IPS DF 6.9 (cell line): ENCODE results near the gene KY.

ENCODE experiments used
- DNase-seq: peaks from one replicate; pipeline ENCODE4 v3.0.0-alpha.2; 2013; ENCODE audit warnings: low read depth, low spot score
- H3K27ac ChIP-seq: one replicate; pipeline ENCODE4 v1.5.1; 2013; ENCODE audit warnings: low read length, control low read depth
- H3K27me3 ChIP-seq: 2 replicates; pipeline ENCODE4 v1.6.1; 2013; ENCODE audit warnings: mild to moderate bottlenecking, low read length; ENCODE audit not compliant: control insufficient read depth, insufficient read depth
- H3K36me3 ChIP-seq: 2 replicates; pipeline ENCODE4 v1.6.1; 2013; ENCODE audit warnings: low read length; ENCODE audit not compliant: control insufficient read depth, insufficient read depth
- H3K4me1 ChIP-seq: 2 replicates; pipeline ENCODE4 v1.6.1; 2013; ENCODE audit warnings: low read length; ENCODE audit not compliant: control insufficient read depth, insufficient read depth
- H3K4me3 ChIP-seq: 2 replicates; pipeline ENCODE4 v1.5.1; 2013; ENCODE audit warnings: mild to moderate bottlenecking, low read length
- H3K9me3 ChIP-seq: 2 replicates; pipeline ENCODE4 v1.6.1; 2013; ENCODE audit warnings: low read length, inconsistent platforms; ENCODE audit not compliant: control insufficient read depth, insufficient read depth
- WGBS: extraction: QIAGEN DNeasy Blood & Tissue Kit; methylation state at CpG from one replicate; pipeline ENCODE4 v1.1.7; 2013; ENCODE audit warnings: mixed read lengths, missing lambda C conversion rate; ENCODE audit not compliant: insufficient read length, insufficient coverage; 5-methylcytosine and 5-hydroxymethylcytosine counted together

Gene KY

GRCh38 chr3:134656211-134656800 is 5.5 kb upstream of the KY start:
- Histone ChIP-seq H3K27me3 (peaks cover 34% of the 10 kb centered on the region), H3K36me3 (no peaks in the 10 kb centered on the region), H3K9me3 (no peaks in the 10 kb centered on the region), H3K4me1 (no peaks in the 10 kb centered on the region), H3K4me3 (no peak overlapping the region), H3K27ac (no peak overlapping the region)
- DNase-seq: no peak
- no CpG with 5 or more reads among the region's 7 CpGs for WGBS

DNA sequence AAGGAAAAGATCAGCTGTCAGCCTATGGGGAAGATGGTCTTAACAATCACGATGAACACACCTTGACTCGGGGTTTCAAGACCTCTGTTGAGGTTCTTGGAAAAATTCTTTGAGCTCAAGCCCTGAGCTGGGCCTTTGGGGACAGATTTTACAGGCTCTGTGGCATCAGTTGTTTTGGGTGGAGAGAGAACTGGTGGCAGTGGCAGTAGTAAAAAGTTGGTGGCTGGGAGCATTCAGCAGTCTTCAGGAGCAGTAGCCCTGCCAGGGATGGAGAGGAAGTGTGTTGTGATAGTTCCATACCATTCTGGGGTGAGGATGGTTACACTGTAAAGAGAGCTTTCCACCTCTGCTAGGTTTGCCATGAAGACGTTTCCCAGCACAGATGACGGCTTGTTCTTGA is 4.9 kb upstream of the KY start:
- H3K4me1 ChIP-seq: no peaks in the 10 kb centered on the region

DNA sequence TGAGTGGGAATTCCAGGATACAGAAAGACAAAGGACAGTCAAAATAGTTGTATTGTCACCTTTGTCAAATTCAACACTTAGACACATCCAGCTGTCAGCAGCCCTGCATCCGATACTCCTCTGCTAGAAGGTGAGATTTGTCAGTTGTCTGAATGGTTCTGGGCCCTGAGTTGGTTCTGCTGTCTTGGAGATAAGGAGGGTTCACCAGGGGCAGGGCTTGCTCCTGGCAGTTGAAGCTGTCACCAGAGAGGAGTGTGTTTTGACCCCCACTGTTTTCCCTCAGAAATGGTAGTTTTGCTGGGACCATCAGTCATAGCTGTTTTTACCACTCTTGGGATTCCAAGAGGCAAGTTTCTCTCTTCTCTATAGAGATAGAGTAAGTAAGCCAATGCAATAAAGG is 3.2 kb upstream of the KY start:
- H3K27me3 ChIP-seq: peaks cover 56% of the 10 kb centered on the region

More for the DNA sequence above, 4.9 kb upstream of the KY start:
- DNase-seq: no peak
- Histone ChIP-seq H3K27ac (no peak overlapping the region), H3K9me3 (no peaks in the 10 kb centered on the region), H3K36me3 (no peaks in the 10 kb centered on the region), H3K4me3 (no peak overlapping the region), H3K27me3 (peaks cover 40% of the 10 kb centered on the region)
- WGBS: no CpG with 5 or more reads among the region's 4 CpGs

DNA sequence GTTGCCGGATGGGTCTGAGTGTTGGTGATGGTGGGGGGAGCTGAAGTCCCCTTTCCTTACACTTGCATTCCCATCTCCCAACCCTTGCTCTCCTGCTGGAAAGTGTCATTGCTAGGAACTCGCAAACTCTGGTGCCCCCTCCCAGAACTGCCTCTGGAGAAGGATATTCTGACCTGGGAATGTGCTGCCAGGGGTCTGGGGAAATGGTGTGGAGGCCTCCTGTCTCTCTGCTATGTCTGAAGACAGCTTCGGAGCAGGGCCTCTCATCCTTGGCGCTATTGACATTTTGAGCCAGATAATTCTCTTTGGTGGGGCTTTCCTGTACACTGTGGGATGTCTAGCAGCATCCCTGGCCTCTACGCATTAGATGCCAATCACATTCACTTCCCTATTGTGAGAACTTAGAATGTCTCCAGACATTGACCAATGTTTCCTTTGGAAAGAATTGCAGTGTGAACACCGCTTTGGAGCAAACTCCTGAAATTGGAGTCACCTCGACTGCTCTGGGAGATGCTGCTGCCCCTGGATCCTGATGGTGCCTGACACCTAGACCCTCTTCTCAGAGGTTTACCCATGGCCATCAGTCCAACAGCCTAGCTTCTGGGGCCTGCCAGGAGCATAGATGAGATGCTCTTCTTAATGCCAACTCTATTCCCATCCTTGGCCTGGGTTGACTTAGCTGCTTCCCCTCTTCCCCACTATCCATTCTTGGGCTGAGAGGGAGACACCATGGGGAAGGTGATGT is 2.2 kb upstream of the KY start:
- no peak overlapping the region for H3K4me3 ChIP-seq
- no peaks in the 10 kb centered on the region for H3K36me3 ChIP-seq
- H3K27ac ChIP-seq: no peak overlapping the region
- H3K4me1 ChIP-seq: no peaks in the 10 kb centered on the region
- no CpG with 5 or more reads among the region's 7 CpGs for WGBS
- H3K9me3 ChIP-seq: no peaks in the 10 kb centered on the region
- no peak for DNase-seq
- H3K27me3 ChIP-seq: peaks cover 65% of the 10 kb centered on the region

More for the DNA sequence above, 3.2 kb upstream of the KY start:
- Histone ChIP-seq H3K9me3 (no peaks in the 10 kb centered on the region), H3K4me1 (no peaks in the 10 kb centered on the region), H3K36me3 (no peaks in the 10 kb centered on the region), H3K27ac (no peak overlapping the region), H3K4me3 (no peak overlapping the region)
- DNase-seq: no peak
- WGBS: no CpG with 5 or more reads among the region's 1 CpG

DNA sequence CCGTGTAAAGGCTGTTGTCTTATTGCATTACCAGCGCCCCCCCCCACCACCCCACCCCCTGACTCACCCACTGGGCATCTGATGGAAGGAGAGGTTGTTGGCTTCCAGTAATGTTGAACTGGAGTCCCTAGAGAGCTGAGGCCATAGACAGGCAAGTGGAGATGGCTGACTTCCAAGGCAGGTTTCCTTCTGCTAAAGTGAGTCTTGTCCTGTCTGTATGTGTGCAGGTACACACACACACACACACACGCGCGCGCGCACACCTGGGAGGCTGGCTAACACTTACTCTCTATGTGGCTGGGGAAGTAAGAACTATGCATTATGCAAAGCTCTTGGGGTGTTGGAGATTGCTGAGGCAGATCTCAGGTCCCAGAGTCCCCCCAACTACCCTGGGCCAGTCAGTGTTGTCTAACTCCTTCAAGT is 1.6 kb upstream of the KY start:
- Histone ChIP-seq H3K27me3 (peaks cover 68% of the 10 kb centered on the region), H3K9me3 (no peaks in the 10 kb centered on the region), H3K4me1 (no peaks in the 10 kb centered on the region), H3K36me3 (no peaks in the 10 kb centered on the region), H3K27ac (no peak overlapping the region), H3K4me3 (no peak overlapping the region)
- WGBS: no CpG with 5 or more reads among the region's 7 CpGs
- DNase-seq: no peak

DNA sequence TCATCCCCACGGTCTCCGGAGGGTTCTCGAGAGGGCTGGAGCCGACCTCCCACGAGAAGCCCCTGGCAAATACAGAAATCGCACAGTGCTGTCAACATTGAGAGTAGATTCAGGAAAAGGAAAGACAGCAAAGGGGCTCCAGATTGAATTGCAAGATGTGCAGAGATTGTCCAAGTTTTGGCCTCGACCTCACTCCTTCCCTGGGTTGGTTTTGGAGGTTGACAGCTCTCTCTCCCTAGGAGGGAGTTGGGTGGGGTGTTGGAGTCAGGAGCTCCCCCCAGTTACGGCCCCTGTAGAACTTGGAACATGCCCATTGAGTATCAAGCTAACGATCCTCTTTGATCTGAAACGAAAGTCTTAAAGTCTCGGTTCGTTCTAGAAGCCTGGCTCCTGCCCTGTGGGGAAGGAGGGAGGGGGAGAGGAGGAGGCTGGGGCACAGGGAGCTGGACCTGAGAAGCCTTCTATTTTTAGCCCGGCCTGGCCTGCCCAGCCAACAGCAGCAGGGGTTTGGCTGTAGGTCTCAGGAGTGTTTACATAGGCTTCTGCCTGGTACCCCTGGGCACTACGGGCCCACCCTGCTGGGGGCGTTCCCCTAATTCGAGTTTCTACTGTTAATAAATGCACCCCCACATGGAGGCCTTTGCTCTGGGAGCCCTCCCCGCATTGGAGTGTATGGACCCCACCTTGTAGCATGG is 672 bp upstream of the KY start:
- no peaks in the 10 kb centered on the region for H3K9me3 ChIP-seq
- H3K4me1 ChIP-seq: no peaks in the 10 kb centered on the region
- no CpG with 5 or more reads among the region's 17 CpGs for WGBS
- no peaks in the 10 kb centered on the region for H3K36me3 ChIP-seq
- H3K27ac ChIP-seq: no peak overlapping the region
- H3K27me3 ChIP-seq: peaks cover 68% of the 10 kb centered on the region
- DNase-seq: no peak
- no peak overlapping the region; the same call in 1 of the 2 replicates for H3K4me3 ChIP-seq

DNA sequence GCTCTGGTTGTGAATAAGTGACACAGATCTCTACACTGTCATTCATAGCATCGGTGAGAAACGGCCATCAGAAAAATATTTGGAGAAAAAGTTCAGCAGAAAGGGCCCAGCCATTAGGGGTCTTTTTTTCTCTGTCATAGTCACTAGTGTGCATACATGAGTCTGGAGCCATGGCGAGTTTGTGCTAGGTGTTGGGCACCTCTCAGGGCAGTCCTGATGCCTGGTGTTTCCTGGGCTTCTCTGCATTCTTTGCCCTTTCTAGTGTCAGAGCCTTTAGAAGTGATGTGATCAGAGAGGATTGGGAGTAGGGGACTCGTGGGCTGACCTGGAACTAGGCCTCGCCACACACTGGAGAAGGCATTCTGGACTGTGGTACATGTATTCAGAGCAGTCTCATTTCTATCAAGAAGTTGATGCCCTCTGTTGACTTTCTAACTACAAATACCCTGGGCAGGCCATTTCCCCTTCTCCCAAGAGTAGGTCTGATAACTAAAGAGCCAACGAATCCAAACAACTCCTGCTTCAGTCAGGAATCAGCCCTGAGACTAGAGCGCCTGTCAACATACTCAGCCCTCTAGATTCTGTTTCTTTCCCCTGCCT is 1.6 kb downstream of the KY start:
- Histone ChIP-seq H3K4me1 (no peaks in the 10 kb centered on the region), H3K27ac (no peak overlapping the region), H3K9me3 (no peaks in the 10 kb centered on the region), H3K36me3 (no peaks in the 10 kb centered on the region), H3K4me3 (no peak overlapping the region), H3K27me3 (peaks cover 60% of the 10 kb centered on the region)
- no CpG with 5 or more reads among the region's 7 CpGs for WGBS
- DNase-seq: no peak

DNA sequence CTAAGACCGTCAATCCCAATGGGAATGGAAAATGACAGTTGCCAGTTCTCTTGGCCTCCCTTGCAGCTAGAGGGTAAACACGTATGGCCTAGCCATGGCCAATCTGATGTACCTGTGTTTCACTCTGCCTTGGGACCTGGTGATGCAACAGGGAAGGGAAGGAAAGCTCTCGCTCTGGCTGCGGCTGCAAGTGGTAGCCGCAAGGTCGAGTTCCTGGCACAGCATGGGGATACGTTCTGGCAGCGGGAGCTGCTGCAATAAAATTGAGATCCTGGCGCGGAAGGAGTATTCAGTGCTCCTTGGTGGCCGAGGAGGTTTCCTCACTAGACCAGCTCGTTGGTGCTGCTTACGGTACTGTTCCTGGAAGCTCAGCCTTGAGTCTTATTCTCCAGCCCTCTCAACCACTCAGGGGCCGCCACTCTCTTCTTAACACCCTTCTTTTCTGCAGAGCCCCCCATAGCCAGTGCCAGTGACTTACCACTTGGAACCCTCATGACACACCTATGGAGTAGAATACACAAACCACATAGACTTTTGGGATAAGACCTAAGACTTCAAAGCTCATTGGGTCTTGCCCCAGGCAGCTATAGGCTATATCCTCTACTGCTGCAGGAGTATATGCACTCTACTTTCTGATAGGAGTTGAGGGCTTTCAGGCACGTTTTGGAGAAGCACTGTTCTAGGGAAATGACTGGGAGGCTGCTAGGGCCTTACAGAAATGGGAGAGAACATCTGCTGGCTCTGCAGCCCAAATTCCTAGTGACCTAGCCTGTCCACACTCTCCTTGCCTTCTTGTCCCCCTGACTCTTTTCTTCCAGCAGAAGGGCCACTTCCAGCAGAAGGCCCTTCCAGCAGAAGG is 2.7 kb downstream of the KY start:
- Histone ChIP-seq H3K36me3 (no peaks in the 10 kb centered on the region), H3K9me3 (no peaks in the 10 kb centered on the region), H3K27ac (no peak overlapping the region), H3K4me1 (no peaks in the 10 kb centered on the region), H3K4me3 (no peak overlapping the region), H3K27me3 (peaks cover 54% of the 10 kb centered on the region)
- DNase-seq: no peak
- no CpG with 5 or more reads among the region's 15 CpGs for WGBS

GRCh38 chr3:134646086-134646485 is 4.7 kb downstream of the KY start:
- H3K27ac ChIP-seq: no peak overlapping the region
- no peak for DNase-seq
- no peak overlapping the region for H3K4me3 ChIP-seq
- H3K9me3 ChIP-seq: no peaks in the 10 kb centered on the region
- H3K27me3 ChIP-seq: peaks cover 34% of the 10 kb centered on the region
- no CpG with 5 or more reads among the region's 1 CpG for WGBS
- H3K4me1 ChIP-seq: peaks cover 4% of the 10 kb centered on the region; the same call in 1 of the 2 replicates
- H3K36me3 ChIP-seq: no peaks in the 10 kb centered on the region

GRCh38 chr3:134645515-134645914 is 5.3 kb downstream of the KY start:
- H3K27ac ChIP-seq: no peak overlapping the region
- H3K4me3 ChIP-seq: no peak overlapping the region
- H3K27me3 ChIP-seq: peaks cover 30% of the 10 kb centered on the region
- no CpG with 5 or more reads among the region's 5 CpGs for WGBS
- H3K9me3 ChIP-seq: no peaks in the 10 kb centered on the region
- H3K4me1 ChIP-seq: peaks cover 4% of the 10 kb centered on the region; the same call in 1 of the 2 replicates
- no peaks in the 10 kb centered on the region for H3K36me3 ChIP-seq
- DNase-seq: no peak
